Activated CD4-positive, alpha-beta T cell treated with anti-CD3 and anti-CD28 coated beads for 4 hours (primary cell): ENCODE results near the gene B4GALT5.
"Not testable (repeated sequence)": the region's sequence is repeated elsewhere in the genome, so short reads cannot be mapped to it uniquely, and the experiment has no call there.

Experiments
- DNase-seq, 2 donors: peaks; one replicate each; pipeline ENCODE4 v3.0.0-alpha.2; 2020

B4GALT5 gene

DNA sequence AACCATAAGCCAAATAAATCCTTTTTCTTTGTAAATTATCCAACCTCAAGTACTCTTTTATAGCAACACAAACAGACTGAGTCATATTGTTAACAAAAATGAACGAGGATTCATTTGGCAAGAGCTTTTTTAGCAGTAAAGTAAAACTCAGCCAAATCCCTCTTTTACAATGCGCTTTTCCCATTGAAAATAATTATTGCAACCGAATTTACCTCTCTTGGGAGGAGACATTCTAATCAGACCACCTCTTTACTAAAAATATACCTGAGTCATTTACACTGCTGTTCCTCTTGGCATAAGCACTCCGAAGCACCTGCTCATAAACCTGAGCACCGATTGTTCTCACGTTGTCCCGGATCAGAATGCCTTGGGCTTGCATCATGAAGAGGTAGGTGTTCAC, 57.4 kb downstream of the B4GALT5 start:
- no peak for DNase-seq

DNA sequence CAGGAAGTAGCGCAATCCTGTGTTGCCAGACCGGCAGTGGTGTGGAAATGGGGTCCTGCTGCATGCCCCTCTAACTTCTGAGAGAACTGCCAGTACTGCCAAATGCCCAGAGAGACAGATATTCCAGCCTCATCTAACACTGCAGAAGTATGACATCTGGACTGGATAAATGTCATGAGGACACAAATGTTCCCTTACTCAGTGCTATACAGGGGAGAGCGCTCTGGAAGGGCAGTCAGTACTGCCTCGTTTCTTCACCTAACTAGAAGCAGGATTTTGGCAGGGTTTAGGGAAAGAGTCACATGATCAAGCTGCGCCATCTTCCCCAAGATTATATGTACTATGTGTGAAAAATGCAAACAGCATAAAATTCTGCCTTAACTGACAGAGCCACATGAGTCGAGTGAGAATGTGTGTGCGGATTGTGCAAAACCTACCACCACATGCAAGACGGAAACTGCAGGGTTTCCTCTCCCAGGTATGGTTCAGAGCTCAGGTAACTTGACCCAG, 59.7 kb downstream of the B4GALT5 start:
- no peak for DNase-seq

DNA sequence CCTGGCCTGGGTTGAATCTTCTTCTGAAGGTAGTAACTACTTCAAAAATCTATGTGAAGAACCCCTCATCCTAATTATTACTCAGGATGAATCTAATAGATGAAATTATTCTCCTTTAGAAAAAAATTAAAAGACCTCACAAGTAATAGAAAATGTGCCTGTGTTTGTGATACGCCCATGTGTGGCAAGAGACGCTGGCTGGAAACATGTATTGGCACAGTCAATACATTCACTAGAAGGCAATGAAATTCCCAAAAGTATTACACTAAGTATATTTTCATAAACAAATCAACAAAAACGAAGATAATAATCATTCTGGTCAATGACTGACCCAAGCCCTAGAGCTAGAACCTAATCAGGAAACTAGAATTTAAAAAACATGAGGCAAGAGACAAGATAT, 64.0 kb downstream of the B4GALT5 start:
- no peak for DNase-seq

DNA sequence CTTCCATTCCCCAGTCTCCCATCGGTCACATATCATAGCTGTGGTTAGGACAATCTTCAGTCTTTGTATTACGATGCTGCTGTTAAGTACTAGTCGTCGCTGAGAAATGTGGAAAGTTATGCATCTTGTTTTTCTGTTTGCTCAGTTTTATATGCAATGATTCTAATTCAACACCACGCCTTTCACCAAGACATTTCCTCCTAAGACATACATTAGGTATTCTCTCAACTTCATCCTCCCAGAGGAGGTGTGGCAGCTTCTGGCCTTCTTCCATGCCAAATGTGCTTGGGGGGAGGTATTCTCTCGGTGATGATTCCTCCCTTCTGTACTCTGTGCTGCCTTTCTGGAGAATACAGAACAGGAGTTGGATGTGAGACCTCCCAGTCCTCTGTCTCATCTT, 66.1 kb downstream of the B4GALT5 start:
- no peak for DNase-seq

DNA sequence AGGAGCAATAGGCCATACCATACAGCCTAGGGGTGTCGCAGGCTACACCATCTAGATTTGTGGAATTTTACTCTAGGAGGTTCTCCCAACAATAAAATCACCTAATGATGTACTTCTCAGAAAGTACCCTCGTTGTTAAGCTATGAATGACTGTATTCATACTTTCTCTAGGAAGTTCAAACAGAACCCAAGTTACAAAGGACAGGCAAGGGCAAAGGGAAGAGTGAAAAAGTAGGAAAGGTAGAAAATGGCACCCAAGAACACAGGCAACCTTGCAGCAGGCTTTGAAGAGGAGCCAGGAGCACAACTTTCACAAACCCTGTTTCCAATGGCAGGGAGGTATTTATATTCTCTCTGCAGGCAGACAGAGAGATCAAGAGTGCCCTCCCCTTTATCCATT, 67.2 kb downstream of the B4GALT5 start:
- DNase-seq = no peak

DNA sequence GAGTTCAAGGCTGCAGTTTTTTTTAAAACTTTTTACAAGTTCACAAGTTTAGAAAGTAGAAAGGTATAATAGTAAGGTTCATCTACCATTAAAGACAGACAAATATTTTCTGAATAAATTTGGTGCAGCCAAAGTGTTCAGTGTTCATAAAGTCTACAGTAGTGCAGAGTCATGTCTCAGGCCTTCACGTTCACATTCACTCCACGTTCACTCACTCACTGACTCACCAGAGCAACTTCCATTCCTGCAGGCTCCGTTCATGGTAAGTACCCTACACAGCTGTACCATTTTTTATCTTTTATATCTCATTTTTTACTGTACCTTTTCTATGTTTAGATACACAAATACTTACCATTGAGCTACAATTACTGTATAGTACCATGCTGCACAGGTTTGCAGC, 67.6 kb downstream of the B4GALT5 start:
- no peak for DNase-seq

DNA sequence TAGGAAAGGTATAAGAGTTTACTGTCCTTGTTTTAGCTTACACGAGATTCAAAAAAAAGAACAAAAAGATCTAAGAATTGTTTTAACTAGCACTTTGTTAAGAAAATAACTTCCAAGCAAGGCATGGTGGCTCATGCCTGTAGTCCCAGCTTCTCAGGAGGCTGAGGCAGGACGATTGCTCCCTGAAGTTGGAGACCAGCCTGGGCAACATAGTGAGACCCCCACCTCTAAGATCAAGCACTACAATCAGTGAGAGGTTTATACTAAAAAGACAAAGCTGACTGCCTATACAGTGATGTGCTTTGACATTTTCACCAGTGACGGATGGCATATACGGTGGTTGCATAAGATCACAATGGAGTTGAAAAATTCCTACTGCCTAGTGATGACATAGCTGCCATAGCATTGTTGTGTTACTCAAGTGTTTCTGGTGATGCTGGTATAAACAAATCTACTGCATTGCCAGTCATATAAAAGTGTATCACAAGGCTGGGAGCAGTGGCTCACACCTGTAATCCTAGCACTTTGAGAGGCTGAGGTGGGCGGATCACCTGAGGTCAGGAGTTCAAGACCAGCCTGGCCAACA, 68.6 kb downstream of the B4GALT5 start:
- DNase-seq = no peak

DNA sequence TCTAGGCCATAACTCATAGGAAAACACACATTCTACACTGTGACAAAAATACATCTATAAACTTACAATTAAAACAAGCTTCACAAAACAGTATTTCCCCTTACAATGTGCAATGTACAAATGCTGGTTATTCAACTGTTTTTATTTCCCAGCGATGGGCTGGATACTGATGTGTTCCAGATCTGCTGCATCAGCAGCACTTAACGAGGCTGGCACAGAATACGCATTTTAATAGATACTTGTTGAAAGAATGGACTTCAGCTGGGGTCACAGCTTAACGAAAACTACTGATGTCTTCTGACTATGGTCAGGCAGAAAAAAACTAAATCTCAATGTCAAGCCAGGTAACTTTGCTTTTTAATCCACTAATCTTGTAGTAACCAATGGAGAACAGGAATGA, 70.9 kb downstream of the B4GALT5 start:
- DNase-seq = no peak

DNA sequence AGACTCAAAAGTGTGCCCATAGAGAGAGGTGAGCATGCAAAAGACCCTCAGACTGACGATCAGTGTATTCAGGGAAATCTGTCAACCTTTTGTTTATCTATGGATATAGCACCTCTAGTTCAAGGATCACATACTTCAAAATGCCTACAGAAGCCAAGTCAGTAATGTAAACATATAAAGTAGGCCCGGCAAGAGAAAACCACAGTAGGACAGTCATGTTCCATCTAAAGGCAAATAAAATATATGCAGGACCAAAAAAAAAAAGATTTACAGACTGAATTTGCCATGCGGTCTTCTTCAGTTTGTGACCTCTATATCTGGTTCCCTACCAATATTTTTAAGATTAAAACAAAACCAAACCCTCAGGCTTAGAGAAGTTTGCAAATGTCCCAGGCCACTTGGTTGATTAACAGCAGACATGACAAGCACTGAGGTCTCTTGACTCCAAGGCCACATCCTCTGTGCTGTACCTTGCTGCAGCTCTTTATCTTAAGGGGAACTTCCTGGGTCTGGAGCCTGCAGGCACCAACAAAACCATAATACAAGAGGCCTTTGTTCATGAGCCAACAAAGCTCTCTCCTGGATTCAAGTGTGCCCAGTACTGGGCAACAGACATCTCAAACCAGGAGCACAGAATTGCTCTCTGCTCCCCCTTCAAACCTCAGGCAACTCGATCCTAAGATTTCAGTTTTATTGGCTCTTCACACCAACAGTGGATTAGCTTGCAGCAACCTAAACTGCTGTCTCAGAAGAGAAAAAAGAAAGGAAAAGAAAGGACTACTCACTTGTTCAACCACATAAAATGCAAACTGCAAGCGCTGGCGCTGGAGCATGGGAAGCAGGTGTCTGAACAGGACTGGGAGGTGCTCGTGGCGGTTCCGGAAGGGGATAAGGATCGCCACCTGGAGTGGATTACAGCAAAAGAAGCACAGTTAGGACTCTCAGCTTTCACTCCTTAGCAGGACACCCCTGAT, 71.7 kb downstream of the B4GALT5 start:
- DNase-seq = no peak

DNA sequence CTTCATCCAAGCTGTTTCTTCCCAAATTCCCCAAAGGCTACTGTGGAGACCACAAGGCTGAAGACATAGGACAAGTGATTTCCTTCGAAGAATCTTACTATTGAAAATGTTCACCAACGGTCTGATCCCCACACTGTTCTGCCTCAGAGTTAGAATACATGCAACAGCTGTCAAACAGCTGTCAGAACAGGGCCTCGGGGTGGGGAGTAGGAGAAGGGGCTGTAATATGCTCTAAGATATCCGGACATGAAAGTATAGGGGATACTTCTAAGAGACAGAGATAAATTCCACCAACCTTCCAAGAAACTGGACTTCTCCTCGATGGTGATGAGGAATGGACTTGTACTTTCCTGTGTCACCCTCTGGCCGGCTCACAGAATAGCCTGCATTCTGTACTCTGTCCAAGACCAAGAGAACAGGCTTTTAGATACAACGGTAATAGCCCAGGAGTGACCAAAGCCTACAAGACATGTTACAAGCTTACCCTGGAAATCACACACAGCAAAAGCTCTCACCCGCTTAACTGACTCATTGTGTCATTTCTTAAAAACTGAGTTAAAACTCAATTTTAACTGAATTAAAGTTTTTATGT, 76.5 kb downstream of the B4GALT5 start:
- no peak for DNase-seq

DNA sequence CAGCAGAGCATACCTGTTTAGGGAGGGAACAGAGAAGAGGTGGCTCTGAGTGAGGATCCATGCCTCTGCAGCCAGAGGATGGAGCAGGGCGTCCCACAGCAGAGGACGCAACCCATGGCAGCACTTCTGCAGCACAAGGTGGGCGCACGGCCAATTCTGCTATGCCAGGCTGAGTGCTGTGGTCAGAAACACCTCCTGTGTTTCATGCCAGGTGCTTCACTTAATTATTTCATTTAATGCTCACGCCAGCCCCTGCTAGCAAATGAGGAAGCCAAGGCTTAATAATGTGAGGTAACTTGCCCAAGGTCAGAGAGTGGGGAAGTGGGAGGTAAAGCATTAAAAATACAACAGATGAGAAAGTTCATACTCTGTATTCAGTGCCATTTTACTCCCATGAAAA, 77.2 kb downstream of the B4GALT5 start:
- DNase-seq = no peak

DNA sequence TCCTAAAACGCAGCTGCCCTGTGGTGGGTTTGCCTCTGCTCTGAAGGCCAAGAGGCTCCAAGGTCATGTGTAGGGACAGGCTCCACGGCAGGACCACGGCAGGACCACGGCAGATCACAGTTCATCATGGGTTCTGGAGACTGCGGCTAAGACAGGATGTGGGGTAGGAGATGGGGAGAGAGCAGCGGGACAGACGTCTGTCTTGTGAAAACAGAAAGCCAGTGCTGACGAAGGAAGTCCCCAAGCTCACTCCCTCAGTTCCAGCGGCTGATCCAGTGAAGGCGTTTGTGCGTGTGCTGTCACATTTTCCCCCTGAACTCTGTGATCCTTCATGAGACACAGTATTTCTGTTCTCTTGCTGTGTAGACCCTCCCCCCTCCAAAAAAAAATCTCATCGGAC, 77.8 kb downstream of the B4GALT5 start:
- no peak for DNase-seq

DNA sequence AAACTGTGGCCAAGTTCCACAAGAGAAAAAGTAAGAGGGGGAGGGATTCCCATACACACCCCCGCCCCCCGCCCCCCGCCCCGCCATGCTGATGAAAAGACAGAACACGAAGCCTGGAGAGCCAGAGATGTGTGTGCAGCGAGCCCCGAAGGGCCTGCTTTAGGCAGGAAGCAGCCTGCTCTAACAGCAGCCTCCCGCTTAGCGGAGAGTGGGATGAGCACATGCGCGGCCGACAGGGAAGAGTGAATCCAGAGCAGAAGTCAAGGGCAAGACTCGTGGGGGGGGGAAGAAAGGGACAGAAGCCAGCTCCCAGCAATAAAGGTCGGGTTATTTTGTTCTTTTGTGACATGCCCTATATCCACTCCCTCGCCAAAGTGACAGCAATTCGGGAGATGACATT, 78.5 kb downstream of the B4GALT5 start:
- no peak for DNase-seq

DNA sequence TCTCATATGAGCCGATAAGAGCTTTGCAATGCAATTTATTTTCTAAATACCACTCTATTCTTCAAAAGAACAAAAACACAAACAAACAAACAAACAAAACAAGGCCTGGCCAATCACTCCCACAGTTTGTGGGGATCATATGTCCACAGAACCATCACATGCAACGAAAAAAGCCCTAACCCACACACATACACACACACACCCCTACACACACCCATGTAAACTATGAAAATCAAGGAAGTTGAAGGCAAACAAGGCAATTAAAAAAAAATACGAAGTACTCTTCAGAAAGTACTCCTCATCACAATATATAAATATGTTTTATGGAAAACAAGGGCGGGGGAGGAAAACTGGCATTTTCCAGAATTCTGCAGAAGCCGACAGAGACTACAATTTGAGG, 79.6 kb downstream of the B4GALT5 start:
- DNase-seq = no peak

DNA sequence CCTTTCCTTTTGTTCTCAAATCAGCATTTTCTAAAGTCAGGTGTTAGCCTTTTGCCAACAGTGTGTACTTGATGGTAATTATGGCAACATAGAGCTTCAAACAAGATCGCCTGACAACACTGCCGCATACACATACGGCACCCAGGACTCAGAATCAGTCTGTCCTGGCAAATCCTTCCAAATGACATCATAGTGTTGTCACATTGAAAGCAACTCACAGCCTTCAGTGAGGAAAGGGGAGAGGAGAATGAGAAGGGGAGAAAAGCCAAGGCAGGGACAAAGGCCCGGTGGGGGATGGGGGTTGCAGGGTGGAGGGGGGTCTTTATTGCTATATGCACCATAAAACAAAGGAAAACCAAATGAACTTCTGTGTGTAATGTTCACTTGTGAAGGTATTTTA, 80.0 kb downstream of the B4GALT5 start:
- DNase-seq = no peak

DNA sequence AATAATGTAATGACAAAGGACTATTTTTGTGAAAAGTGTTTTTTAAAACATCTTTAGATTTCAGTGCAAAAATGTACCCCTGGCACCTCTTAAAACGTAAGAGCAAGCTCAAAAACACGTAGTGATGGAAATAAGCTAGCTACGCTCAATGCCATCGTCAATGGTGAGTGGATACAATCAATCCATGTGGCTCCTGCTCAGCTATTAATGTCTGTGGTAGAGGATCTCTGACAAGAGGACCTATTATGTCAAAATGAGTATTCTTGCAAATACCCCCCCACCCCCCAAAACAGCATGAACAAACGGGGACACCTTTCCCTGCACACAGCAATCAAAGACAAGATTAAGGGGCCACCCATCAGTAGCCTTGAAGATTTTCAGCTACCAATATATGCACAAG, 80.7 kb downstream of the B4GALT5 start:
- DNase-seq = no peak

DNA sequence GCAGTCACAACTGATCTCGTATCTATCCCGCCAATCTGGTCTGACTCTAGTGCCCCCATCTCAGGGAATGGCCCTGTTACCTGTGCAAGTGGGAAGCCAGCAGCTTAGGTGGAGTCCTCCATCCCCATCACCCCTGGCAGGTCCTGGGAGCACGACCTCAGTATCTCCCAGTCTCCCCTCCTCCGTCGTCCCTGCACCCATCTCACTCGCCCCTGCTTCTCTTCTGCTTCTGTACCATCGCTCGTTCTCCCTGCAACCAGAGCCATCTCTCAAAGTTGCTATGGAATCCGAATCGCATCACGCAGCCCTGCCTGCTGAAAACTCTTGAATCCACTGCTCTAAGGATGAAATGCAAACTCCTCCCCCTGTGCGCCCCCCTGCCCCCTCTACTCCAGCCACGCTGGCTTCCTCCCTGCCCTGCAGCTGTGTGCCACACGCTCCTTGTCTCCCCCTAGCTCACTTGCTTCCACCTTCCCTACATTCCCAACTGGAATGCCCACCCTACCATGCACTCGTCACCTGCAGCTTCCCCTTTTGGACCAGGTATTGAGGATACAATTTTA, 81.7 kb downstream of the B4GALT5 start:
- DNase-seq = no peak

DNA sequence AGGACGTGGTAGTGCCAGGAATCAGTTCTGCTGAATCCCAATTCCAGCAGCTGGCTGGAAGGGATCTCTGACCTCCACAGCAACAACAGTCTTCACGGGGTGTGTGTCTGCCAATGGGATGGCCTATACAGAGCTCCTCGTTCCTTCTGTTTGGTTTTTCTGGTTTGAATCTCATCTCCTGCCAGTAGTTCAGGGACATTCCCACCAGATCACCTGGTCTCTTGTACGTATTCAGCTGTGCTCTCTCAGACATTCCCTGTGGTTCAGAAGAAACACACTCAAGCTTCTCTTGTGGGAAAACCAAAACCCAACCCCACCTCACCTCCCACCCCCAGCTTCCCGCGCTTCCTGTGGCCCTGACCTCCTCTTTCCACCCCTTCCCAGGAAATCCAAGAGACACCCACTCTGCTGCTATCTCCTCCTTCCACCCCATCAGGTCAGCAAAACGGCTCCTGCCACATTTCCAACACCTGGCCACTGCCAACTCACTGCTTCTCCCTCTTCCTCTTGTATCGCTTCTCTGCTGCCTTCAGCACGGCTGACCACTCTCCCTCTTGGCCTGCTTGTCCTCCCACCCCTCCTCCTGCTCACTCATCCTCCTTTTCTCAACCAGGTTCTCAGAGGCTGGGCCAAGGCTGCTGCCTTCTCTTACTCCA, 82.5 kb downstream of the B4GALT5 start:
- DNase-seq = no peak

DNA sequence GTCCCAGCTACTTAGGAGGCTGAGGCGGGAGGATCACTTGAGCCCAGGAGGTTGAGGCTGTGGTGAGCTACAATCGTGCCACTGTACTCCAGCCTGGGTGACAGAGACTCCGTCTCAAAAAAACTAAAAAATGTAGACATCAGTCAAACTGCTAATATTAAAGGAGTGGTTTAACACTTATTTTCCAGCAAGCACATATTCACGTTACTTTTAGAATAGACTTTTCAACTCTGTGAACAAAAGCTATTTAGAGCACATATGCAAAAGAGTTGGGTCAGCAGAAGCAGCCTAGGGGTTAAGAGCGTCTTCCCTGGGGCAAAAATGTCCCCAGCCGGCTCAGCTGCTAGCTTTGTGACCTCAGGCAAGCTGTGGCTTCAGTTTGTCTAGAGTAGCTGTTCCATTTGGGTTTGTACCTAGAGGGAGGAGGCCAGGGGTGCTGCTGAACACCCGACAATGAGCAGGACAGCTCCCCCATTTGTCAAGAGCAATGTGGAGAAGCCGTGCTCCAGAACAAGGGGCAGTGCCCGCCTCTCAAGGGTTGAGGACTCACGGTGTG, 83.2 kb downstream of the B4GALT5 start:
- no peak for DNase-seq

DNA sequence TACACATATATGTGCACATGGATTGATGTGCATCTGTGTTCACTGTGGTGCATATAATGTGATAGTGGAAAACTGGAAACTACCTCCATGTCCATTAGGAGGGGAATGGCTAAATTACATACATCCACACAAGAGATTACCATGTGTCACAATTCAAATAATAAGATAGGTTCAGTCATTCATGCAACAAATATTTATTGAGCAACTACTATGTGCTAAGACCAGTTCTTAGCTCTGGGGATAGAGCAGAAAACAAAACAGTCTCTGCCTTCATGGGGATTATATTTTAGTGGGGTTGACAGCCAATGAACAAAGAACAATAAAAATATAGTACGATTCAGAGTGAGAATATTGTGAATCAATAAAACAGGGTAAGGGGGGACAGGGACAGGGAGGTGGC, 84.1 kb downstream of the B4GALT5 start:
- DNase-seq = no peak

DNA sequence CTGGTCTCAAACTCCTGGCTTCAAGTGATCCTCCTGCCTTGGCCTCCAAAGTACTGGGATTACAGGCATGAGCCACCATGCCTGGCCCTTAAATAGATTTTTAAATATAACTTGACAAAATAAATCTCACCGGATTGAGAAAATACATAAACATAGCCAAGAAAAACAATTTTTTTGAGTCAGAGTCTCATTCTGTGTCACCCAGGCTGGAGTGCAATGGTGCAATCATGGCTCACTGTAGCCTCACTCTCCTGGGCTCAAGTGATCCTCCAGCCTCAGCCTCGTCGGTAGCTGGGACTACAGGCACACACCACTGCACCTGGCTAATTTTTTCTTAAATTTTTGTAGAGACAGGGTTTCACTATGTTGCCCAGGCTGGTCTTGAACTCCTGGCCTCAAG, 85.4 kb downstream of the B4GALT5 start:
- DNase-seq = not testable (repeated sequence)

DNA sequence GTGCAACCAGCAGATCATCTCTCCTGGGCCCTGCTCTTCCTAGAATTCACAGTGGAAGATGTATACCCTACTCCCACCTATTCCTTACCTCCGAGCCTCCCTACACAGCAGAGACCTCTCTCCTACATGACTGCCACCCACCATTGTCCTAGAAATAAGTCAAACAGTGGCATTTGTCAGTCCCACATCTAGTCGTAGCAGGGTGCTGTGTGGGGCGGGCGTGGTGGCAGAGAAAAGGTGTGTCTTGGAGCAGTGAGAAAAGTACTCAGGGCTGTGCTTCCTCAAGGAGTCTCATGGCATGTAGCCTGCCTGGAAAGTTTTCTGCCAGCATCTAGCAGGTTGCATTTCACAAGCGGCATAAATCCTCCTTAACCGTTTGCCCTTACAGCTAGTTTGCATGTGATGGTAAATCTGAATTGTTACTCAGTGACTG, 86.3 kb downstream of the B4GALT5 start:
- DNase-seq = no peak

DNA sequence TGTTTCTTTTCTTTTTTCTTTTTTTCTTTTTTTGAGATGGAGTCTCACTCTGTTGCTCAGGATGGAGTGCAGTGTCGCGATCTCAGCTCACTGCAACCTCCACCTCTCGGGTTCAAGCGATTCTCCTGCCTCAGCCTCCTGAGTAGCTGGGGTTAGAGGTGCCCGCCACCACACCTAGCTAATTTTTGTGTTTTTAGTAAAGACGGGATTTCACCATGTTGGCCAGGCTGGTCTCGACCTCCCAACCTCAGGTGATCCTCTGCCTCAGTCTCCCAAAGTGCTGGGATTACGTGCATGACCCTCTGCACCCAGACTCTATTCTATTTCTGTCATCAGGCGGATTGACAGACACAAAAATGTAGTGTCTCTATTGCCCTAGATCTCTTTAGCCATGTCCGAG, 88.7 kb downstream of the B4GALT5 start:
- DNase-seq = not testable (repeated sequence)
